ENCODE measurements around the gene LANCL3. TPM values are rescaled to one million over a fixed set of nuclear protein-coding genes. Genes with fewer than 3 reads are reported as not detected.
A peak's percentile ranks its signal among the peaks of the same experiment; 100 is the strongest.
"Not testable (repeated sequence)": the region's sequence is repeated elsewhere in the genome, so short reads cannot be mapped to it uniquely, and the experiment has no call there.

LANCL3 gene
- polyA plus RNA-seq, 1 donor, result 0.20 TPM

- DNase-seq, result no peak
Measured at GRCh38 chrX:37613933-37614332, 42.5 kb downstream of the LANCL3 start.

GRCh38 chrX:37627602-37628001 lies 56.1 kb downstream of the LANCL3 start:
- DNase-seq, result no peak

GRCh38 chrX:37638047-37638446 lies 66.6 kb downstream of the LANCL3 start:
- DNase-seq, result no peak

GRCh38 chrX:37640142-37640541 lies 68.7 kb downstream of the LANCL3 start:
- DNase-seq, result no peak

GRCh38 chrX:37641859-37642258 lies 70.4 kb downstream of the LANCL3 start:
- no peak for DNase-seq

- no peak for DNase-seq
Measured at GRCh38 chrX:37644381-37645305, 73.2 kb downstream of the LANCL3 start.

- DNase-seq, result no peak
Measured at GRCh38 chrX:37646254-37646653, 74.8 kb downstream of the LANCL3 start.

- not testable (repeated sequence) for DNase-seq
Measured at GRCh38 chrX:37650879-37651278, 79.4 kb downstream of the LANCL3 start.

GRCh38 chrX:37651921-37652452 lies 80.5 kb downstream of the LANCL3 start:
- DNase-seq, result no peak

- no peak for DNase-seq
Measured at GRCh38 chrX:37652589-37653231, 81.2 kb downstream of the LANCL3 start.

- DNase-seq, result no peak
Measured at GRCh38 chrX:37653397-37654085, 82.1 kb downstream of the LANCL3 start.

- no peak for DNase-seq
Measured at GRCh38 chrX:37658343-37659030, 87.0 kb downstream of the LANCL3 start.

GRCh38 chrX:37659047-37659446 lies 87.6 kb downstream of the LANCL3 start:
- DNase-seq, result no peak

- DNase-seq, result no peak
Measured at GRCh38 chrX:37662181-37662580, 90.7 kb downstream of the LANCL3 start.

- peak; percentile 12 for DNase-seq
Measured at GRCh38 chrX:37666516-37666915, 95.1 kb downstream of the LANCL3 start.

- DNase-seq, result no peak
Measured at GRCh38 chrX:37667141-37667540, 95.7 kb downstream of the LANCL3 start.

- DNase-seq, result no peak
Measured at GRCh38 chrX:37672563-37672962, 101.1 kb downstream of the LANCL3 start.

- DNase-seq, result no peak
Measured at GRCh38 chrX:37676811-37677210, 105.3 kb downstream of the LANCL3 start.

- no peak for DNase-seq
Measured at GRCh38 chrX:37677243-37677642, 105.8 kb downstream of the LANCL3 start.

- DNase-seq, result no peak
Measured at GRCh38 chrX:37677765-37678164, 106.3 kb downstream of the LANCL3 start.

GRCh38 chrX:37678574-37678973 lies 107.1 kb downstream of the LANCL3 start:
- DNase-seq, result no peak

GRCh38 chrX:37679230-37679629 lies 107.8 kb downstream of the LANCL3 start:
- no peak for DNase-seq
